KMS-11 (cell line): ENCODE results near the gene TRIM4.
"Not testable (repeated sequence)": the region's sequence is repeated elsewhere in the genome, so short reads cannot be mapped to it uniquely, and the experiment has no call there.

Experiments
- H2AFZ ChIP-seq: fragments of 200-600 bp; sonication (generic); 2 replicates; pipeline ENCODE4 v1.6.1; 2016; ENCODE audit warnings: antibody characterized with exemption, mixed run types, low read depth
- H3K27ac ChIP-seq: fragments of 200-600 bp; sonication (generic); 2 replicates; pipeline ENCODE4 v1.6.1; 2016; ENCODE audit warnings: mild to moderate bottlenecking, mixed run types
- H3K27me3 ChIP-seq: fragments of 200-600 bp; sonication (generic); 2 replicates; pipeline ENCODE4 v1.6.1; 2017; ENCODE audit warnings: mild to moderate bottlenecking, low read depth, mixed run types, moderate library complexity; ENCODE audit not compliant: insufficient read depth
- H3K36me3 ChIP-seq: fragments of 200-600 bp; sonication (generic); 2 replicates; pipeline ENCODE4 v1.6.1; 2017; ENCODE audit warnings: mild to moderate bottlenecking, mixed run types; ENCODE audit not compliant: insufficient read depth
- H3K4me1 ChIP-seq: fragments of 200-600 bp; sonication (generic); 2 replicates; pipeline ENCODE4 v1.6.1; 2016; ENCODE audit warnings: mild to moderate bottlenecking, low read depth, mixed run types; ENCODE audit not compliant: poor library complexity, severe bottlenecking
- H3K4me2 ChIP-seq: fragments of 200-600 bp; sonication (generic); 2 replicates; pipeline ENCODE4 v1.7.0; 2016; ENCODE audit warnings: mild to moderate bottlenecking, mixed run types
- H3K4me3 ChIP-seq: fragments of 200-600 bp; sonication (generic); IDR thresholded peaks from 2 replicates; pipeline ENCODE4 v1.6.1; 2017; ENCODE audit warnings: low read depth, low read length, mixed read lengths; ENCODE audit not compliant: insufficient read depth
- H3K79me2 ChIP-seq: fragments of 200-600 bp; sonication (generic); 2 replicates; pipeline ENCODE4 v1.6.1; 2016; ENCODE audit warnings: low read depth, mixed run types; ENCODE audit not compliant: insufficient read depth
- H3K9ac ChIP-seq: fragments of 200-600 bp; sonication (generic); 2 replicates; pipeline ENCODE4 v1.6.1; 2016; ENCODE audit warnings: mild to moderate bottlenecking, mixed run types
- H4K20me1 ChIP-seq: fragments of 200-600 bp; sonication (generic); 2 replicates; pipeline ENCODE4 v1.6.1; 2016; ENCODE audit warnings: mild to moderate bottlenecking, mixed run types; ENCODE audit not compliant: insufficient read depth
- CTCF ChIP-seq: fragments of 200-600 bp; sonication (generic); conservative IDR thresholded peaks from 2 replicates; pipeline ENCODE4 v1.6.1; 2017; ENCODE audit warnings: low read depth, mild to moderate bottlenecking, antibody characterized with exemption, low read length, moderate library complexity, mixed read lengths

Gene TRIM4

GRCh38 chr7:99881370-99881769 lies 38.0 kb downstream of the TRIM4 start:
- Histone ChIP-seq H3K79me2 (no peaks in the 10 kb centered on the region), H3K4me2 (no peak overlapping the region), H2AFZ (no peak overlapping the region), H3K27me3 (no peaks in the 10 kb centered on the region), H3K9ac (no peak overlapping the region), H3K4me3 (no peak overlapping the region), H3K36me3 (no peaks in the 10 kb centered on the region), H4K20me1 (no peaks in the 10 kb centered on the region), H3K4me1 (no peaks in the 10 kb centered on the region), H3K27ac (no peak overlapping the region)
- no peak for TF ChIP-seq CTCF

- Histone ChIP-seq H3K4me3 (no peak within 1 kb of the TSS), H3K36me3 (no peaks in the 10 kb centered on the region), H3K4me2 (no peak within 1 kb of the TSS), H3K4me1 (no peaks in the 10 kb centered on the region), H3K27ac (no peak within 1 kb of the TSS), H3K9ac (no peak within 1 kb of the TSS), H3K27me3 (no peaks in the 10 kb centered on the region), H3K79me2 (no peaks in the 10 kb centered on the region), H2AFZ (no peak within 1 kb of the TSS), H4K20me1 (no peaks in the 10 kb centered on the region)
- no peak for TF ChIP-seq CTCF
These were observed 42.4 kb downstream of the TRIM4 start, which contains the start of gene OR2AE1 for GRCh38 chr7:99876933-99877332. Gene OR2AE1 (minus strand): TSS chr7:99877033. CDS start chr7:99877033, 0 bp downstream.

- Histone ChIP-seq H3K79me2 (no peaks in the 10 kb centered on the region), H3K36me3 (no peaks in the 10 kb centered on the region), H3K9ac (no peak overlapping the region), H3K4me2 (no peak overlapping the region), H3K4me1 (no peaks in the 10 kb centered on the region), H2AFZ (no peak overlapping the region), H3K27me3 (no peaks in the 10 kb centered on the region), H4K20me1 (no peaks in the 10 kb centered on the region), H3K4me3 (no peak overlapping the region), H3K27ac (no peak overlapping the region)
- no peak for TF ChIP-seq CTCF
These were observed 42.8 kb downstream of the TRIM4 start for GRCh38 chr7:99876491-99876890.

- Histone ChIP-seq H3K4me2 (no peak overlapping the region), H2AFZ (no peak overlapping the region), H3K27me3 (no peaks in the 10 kb centered on the region), H3K4me1 (no peaks in the 10 kb centered on the region), H4K20me1 (no peaks in the 10 kb centered on the region), H3K9ac (no peak overlapping the region), H3K4me3 (no peak overlapping the region), H3K36me3 (no peaks in the 10 kb centered on the region), H3K79me2 (no peaks in the 10 kb centered on the region), H3K27ac (no peak overlapping the region)
- no peak for TF ChIP-seq CTCF
These were observed 51.1 kb downstream of the TRIM4 start for GRCh38 chr7:99868246-99868645.

GRCh38 chr7:99867477-99867876 lies 51.9 kb downstream of the TRIM4 start:
- H3K27me3 ChIP-seq, H3K36me3 ChIP-seq, H2AFZ ChIP-seq, H3K27ac ChIP-seq, H3K4me3 ChIP-seq, H3K79me2 ChIP-seq, H4K20me1 ChIP-seq, H3K4me2 ChIP-seq, H3K9ac ChIP-seq, H3K4me1 ChIP-seq: not testable (repeated sequence)
